ENCODE results near the gene CYP26C1.

CYP26C1 gene

DNA sequence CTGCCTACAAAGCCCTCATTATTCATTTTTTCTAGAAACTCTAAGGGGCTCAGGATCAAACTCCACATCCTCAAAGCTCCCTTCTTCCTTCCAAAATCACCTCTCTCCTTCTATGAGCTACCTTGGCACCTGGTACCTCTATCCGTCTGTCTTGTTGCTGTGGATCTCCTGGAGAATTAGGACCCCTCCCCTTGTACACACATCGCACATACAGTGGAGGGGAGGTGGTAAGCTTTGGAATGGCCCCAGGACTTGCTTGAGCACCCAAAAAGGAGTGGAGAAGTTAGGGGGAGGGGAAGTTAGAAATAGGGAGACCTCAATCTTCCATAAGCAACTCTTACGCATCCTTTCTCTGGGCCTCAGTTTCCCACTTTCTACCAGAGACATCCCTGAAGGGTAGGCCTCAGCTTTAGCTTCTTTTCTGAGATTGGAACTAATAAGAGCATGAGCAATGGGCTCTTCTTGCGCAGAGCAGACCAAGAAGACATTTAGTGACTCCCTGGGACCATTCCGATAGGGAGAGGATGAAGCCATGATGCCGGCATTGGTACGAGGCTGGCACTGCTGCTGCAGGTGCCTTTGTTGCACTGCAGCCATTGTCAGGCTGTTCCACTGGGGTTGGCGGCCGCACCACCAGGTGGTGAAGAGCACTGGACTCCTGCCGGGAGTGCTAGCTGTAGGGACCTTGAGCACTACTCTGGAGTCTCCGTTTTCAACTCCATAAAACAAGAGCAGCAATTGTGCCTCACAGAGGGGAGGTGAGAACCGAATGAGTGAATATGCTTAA, 4.5 kb downstream of the CYP26C1 start:
- no peak for DNase-seq (ENCODE audit: low spot score)

DNA sequence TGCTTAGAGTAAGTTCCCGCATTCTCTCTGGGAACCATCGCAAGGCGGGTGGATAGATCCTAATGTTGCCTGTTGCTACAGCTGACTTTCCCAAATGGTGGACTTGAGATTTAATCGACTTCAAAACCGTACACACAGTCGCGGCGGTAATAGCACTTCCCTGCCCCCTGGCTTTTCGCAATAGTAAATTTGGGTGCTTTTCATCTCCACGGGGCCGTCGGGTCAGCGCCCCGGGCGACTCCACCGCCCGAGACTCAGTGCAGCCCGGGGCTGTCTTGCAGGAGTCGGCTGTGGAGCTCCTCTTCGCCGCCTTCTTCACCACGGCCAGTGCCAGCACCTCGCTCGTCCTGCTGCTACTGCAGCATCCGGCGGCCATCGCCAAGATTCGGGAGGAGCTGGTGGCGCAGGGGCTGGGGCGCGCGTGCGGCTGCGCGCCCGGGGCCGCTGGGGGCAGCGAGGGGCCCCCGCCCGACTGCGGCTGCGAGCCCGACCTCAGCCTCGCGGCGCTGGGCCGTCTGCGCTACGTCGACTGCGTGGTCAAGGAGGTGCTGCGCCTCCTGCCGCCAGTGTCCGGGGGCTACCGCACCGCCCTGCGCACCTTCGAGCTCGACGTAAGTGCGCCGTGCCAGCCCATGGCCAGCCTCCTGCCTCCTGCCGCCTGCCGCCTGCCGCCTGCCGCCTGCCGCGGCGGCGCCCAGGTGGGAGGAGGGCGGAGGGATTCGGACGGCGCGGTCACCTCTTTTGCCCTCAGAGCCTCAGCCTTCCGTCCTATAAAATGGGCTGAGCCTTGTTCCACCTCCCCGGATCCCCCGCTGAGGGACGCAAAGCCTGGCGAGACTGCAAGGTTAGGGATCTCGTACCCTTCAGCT, 5.3 kb downstream of the CYP26C1 start:
- DNase-seq (ENCODE audit: low spot score): no peak

DNA sequence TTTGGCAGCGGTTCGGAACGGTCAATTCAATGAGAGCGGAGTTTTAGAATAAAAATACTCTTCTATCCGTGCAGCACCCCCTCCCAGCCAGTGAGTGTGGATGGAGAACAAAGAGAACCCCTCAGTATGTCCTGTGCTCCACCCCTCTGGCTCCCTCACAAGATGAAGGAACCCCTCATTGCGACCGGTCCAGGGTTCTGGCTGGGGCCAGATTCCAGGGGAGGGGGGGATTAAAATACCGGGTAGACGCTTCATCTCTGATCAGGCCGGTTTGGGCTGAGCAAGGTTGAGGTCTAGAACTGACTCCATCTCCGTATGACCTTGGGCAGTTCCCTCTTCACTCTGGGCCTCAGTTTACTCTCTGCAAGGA, 5.9 kb downstream of the CYP26C1 start:
- no peak for DNase-seq (ENCODE audit: low spot score)

DNA sequence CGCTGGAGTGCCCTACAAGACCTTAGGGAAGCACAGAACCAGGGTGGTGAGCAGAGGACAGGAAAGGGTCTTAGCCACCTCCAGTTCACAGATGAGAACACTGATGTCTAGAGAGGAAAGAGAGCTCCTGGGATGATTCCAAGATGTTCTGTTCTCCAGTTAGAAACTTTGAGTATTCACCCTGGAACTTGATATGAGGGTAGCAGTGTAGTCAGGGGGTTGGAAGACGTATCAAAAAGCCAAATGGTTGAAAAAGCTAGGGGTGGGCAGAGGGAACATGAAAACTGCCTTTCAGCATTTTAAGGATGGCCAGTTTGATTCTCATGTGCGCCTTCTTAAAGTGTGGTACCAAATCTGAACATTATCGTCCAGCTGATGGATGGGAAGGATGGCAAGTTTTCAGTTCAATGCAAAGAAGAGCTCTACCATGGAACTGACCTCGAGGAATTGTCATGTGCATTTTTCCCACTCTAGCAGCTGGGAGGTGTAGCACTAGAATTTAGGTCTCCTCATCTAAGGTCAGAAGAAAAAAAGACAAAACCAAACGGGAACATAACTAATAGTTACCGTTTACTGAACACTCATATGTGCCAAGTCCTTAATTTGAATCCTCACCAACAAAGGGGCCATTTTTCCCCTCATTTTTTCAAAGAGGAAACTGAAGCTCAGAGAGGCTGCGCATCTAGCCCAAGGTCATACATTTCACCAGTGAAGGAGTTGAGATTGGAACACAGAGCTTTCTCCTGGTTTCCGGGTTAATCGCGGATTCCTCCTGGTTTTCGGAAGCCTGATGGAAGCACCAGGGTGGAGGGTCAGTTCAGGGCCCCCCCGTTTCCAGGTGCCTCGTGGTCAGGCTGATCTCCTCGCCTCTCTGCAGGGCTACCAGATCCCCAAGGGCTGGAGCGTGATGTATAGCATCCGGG, 7.1 kb downstream of the CYP26C1 start:
- no peak for DNase-seq (ENCODE audit: low spot score)

DNA sequence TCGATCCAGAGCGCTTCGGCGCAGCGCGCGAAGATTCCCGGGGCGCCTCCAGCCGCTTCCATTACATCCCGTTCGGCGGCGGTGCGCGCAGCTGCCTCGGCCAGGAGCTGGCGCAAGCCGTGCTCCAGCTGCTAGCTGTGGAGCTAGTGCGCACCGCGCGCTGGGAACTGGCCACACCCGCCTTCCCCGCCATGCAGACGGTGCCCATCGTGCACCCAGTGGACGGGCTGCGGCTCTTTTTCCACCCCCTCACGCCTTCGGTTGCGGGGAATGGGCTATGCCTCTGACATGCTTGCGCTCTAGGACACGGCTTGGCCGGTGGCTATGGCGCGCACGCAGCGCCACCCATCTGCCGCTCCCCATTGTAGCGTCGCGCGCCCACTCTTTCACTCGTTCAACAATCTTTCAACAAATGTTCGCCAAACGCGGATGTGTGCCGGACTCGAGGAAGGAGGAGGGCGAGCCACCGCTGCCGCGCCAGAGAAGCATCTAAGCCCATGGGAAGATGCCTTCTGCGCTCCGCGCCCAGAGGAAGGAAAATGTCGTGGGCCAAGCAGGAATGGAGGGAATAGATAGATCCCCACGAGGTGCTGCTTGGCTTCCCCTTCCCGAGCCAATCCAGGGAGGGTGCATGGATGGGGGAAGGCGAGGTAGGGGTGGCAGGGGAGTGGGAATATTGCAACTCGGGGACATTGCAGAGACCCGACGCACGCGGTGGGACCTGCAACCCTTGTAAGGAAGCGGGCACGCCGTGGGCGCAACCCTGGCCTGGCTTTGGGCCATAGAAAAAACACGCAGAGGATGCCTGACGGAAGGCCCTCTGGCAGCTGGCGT, 8.0 kb downstream of the CYP26C1 start:
- no peak for DNase-seq (ENCODE audit: low spot score)

DNA sequence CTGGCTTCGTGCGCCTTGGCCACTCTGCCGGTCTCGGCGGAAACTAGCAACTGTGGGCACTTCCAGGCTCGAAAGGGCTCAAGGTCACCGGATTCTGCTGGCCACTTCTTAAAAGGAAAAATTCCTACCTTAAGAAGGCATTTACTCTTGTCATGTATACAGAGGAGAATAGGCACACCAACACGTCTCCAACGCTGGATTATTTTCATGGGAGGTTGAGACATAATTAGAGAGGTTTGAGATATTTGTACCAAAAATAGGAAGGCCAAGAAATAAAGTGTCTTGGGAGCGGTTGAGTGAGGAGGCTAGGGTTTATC, 8.6 kb downstream of the CYP26C1 start:
- DNase-seq (ENCODE audit: low spot score): no peak

DNA sequence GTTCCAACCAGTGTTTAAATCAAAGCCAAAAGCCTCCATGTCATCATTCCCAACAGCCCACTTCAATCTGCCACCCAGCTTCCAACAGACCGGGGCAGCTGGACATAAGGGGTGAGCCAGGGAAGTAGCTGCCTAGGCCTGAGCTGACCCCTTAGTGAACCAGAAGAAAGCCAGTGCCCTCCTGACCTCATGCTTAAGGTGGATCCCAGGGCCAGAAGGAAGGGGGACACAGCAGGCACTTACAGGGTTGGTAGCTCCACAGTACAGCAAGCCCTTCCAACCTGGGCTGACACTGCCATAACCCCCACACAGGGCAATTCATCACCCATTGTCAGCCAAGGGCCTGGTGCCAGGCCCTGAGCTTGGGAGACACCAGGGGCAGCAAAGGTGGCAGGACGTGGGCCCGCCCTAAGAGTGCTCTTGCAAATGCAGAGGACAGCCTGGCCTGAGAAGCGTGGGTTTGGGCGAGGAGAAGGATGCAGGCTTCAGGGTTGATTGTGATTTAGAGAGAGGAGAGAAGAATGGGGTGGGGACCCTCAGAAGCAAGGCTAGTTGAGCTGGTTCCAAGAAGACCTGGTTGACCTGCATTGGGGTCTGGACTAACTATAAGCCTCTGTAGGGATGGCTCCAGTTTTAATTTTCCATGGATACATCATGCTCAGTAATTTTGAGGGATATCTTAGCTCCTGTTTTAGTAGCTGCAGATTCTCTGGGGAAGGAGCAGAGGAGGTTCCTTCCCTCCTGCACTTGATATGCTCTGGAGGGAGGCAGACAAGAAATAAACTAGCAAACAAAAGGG, 10.0 kb downstream of the CYP26C1 start:
- no peak for DNase-seq (ENCODE audit: low spot score)

DNA sequence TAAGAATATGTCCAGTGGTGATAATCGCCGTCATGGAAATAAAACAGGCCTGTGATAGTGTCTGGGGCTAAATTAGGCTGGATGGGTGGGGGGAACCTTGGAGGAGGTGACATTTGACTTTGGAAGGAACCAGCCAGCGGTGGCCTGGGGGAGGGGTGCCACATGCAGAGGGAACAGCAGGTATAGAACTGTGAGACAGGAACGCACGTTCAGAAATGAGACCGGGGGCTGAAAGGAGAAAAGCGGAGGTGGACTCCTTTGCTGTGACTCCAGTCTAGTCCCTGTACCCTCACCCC, 10.5 kb downstream of the CYP26C1 start:
- DNase-seq (ENCODE audit: low spot score): no peak

DNA sequence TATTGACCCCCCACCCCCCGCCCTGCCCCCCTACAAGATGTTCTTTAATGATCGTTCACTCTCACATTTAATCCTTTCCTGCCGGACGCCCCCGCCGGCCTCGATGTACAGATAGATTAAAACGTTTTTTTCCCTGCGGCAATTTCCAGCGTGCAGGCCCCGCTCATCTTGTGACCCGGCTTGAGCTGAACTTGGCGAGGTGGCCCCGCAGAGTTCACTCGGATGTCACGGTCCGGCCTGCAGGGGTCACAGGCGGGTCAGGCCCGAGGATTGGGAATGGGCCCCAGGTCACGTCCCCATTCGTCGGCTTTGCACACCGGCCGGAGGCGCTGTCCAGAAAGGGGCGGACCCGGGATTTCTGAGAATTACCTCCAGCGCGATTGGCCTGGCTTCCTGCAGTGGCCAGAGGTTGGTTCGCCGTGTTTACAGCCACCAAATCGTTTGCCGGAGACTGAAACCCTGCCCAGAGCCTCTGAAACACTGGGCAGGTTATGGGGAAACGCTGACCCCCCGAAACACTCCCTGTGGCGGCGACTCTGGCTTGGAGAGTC, 11.2 kb downstream of the CYP26C1 start:
- no peak for DNase-seq (ENCODE audit: low spot score)

DNA sequence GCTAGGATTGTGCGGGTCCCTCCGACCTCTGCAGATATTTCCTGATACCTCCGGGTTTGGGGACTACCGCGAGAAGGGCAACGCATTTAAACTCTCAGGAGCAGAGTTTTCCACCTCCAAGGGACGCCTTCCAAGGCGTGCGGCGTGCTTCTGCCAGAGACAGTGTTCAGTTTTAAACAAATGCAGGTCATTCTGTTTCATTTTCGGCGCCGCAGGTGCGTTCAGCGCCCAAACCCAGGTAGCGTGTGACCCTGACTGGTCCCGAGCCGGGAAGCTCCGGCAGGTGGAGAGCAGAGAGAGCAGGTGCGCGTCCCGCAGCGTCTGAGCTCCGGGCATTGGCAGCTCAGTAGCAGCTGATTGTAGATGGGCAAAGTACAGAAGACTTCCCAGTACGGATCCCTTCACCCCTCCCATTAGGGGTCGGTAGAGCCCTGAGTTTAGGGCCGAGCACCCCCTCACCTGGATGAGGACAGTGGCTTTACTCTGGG, 11.7 kb downstream of the CYP26C1 start:
- no peak for DNase-seq (ENCODE audit: low spot score)

DNA sequence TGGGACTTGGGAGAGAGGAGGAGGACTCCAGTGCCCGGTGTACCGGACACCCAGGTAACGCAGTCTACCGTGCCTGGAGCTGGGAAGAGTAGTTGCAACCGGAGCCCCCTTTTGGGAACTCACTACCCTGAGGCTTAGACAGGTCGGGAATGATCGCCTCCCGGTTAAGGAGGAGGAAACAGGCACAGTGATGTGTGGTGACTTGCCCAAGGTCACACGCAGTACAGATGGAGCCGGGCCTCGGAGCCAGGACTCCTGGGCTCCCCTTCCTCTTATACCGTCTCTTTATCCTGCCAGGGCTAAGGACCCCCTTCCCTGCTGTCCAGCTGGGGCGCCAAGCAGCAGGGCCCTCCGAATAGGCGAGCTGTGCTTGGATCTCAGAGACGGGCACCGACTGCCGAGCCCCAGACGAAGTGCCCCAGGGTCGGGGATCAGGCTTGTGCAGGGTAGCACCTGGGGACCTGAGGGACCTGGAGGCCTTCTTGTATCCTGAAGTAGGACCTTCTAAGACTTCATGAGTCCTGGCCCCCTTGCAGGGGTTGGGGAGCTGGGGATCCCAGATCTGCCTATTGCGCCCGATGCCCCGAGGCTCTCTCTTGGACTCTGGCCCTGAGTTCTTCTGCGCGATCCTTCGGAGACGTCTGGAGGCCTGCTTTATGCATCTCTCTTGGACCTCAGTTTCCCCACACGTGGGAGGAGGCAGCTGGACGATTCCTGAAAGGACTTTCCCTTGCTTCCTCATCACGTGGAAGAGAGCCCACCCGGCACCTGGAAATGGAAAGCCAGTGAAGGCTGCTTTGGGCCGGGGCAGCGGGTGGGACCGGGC, 12.3 kb downstream of the CYP26C1 start:
- no peak for DNase-seq (ENCODE audit: low spot score)

DNA sequence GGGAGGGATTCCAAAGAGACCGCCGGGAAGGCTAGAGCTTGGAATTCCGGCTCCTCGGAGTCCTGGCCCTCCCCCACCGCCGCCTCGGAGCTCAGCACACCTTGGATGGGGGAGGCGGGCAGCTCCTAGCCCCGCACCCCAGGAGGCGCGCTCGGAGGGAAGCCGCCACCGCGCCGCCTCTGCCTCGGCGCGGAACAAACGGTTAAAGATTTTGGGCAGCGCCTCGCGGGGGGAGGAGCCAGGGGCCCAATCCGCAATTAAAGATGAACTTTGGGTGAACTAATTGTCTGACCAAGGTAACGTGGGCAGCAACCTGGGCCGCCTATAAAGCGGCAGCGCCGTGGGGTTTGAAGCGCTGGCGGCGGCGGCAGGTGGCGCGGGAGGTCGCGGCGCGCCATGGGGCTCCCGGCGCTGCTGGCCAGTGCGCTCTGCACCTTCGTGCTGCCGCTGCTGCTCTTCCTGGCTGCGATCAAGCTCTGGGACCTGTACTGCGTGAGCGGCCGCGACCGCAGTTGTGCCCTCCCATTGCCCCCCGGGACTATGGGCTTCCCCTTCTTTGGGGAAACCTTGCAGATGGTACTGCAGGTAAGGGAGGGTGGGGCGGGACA, 13.0 kb downstream of the CYP26C1 start, which contains the start of gene CYP26A1:
Gene CYP26A1, plus strand, starts transcription at position 355 of the 608 bp plus-strand sequence. Its CDS starts 42 bp downstream, at position 397.
- no peak for DNase-seq (ENCODE audit: low spot score)

DNA sequence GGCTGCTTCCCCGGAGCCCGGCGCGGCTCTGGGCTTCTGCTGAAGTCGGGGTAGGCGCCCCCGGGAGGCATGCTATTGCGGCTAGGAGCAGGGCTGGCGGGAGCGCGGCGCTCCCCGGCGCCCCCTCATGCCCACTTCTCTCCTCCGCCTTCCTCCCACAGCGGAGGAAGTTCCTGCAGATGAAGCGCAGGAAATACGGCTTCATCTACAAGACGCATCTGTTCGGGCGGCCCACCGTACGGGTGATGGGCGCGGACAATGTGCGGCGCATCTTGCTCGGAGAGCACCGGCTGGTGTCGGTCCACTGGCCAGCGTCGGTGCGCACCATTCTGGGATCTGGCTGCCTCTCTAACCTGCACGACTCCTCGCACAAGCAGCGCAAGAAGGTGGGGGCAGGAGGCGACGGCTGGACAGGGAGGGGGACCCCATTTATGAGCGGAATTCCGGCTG, 13.6 kb downstream of the CYP26C1 start:
- DNase-seq (ENCODE audit: low spot score): no peak

DNA sequence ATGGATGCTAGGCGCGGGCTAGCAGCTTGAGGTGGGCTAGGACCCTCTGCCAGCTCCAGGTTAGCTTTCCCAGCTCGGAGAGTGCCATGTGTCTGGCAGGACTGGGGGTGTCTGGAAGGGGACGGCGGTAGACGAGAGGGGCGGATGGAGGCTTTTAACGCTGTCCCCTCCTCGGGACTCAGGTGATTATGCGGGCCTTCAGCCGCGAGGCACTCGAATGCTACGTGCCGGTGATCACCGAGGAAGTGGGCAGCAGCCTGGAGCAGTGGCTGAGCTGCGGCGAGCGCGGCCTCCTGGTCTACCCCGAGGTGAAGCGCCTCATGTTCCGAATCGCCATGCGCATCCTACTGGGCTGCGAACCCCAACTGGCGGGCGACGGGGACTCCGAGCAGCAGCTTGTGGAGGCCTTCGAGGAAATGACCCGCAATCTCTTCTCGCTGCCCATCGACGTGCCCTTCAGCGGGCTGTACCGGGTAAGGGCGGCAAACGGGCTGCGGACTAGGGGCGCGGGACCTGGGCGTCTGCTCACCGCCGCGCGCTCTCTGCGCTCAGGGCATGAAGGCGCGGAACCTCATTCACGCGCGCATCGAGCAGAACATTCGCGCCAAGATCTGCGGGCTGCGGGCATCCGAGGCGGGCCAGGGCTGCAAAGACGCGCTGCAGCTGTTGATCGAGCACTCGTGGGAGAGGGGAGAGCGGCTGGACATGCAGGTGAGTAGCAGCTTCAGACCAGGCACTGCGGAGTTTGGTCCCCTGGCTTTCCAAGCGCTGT, 14.2 kb downstream of the CYP26C1 start:
- DNase-seq (ENCODE audit: low spot score): no peak

DNA sequence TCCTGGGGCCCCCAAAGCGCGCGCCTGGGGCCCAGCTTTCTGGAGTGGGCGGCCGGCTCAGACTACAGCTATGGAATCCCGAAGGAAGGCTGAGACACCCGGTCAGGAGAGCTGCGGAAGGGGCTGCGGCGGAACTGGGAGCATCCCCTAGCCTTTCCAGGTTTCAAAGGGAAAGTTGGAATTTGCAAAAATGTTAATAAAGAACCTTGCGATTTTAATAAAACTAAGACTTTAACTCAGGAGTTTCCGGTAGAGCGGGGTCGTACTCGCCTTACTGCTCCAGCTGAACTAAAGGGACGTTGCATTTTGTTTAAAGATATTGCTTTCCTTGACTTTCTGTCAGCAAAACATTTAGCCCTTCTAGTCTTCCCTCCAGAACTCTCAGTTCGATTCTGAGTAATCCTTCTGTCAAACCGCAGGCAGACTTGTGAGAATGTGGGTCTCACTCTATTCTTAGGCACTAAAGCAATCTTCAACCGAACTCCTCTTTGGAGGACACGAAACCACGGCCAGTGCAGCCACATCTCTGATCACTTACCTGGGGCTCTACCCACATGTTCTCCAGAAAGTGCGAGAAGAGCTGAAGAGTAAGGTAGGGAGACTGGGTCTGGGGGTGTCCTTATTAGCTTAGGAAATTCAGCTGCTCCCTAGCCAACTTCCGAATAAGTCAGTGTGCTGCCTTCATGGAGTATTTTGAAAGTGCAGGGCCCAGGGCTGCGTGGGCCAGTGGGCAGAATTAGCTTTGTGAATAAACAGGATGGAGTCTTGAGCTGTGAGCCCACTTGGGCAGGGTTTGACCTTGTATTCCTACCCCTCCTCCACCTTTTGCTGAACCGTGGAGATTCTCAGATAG, 15.0 kb downstream of the CYP26C1 start:
- no peak for DNase-seq (ENCODE audit: low spot score)

DNA sequence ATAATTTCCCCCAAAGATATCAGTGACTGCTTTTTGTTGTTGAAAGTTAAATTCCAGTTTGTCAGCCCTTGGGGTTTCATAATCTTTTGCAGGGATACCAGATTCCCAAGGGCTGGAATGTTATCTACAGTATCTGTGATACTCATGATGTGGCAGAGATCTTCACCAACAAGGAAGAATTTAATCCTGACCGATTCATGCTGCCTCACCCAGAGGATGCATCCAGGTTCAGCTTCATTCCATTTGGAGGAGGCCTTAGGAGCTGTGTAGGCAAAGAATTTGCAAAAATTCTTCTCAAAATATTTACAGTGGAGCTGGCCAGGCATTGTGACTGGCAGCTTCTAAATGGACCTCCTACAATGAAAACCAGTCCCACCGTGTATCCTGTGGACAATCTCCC, 16.3 kb downstream of the CYP26C1 start:
- no peak for DNase-seq (ENCODE audit: low spot score)

DNA sequence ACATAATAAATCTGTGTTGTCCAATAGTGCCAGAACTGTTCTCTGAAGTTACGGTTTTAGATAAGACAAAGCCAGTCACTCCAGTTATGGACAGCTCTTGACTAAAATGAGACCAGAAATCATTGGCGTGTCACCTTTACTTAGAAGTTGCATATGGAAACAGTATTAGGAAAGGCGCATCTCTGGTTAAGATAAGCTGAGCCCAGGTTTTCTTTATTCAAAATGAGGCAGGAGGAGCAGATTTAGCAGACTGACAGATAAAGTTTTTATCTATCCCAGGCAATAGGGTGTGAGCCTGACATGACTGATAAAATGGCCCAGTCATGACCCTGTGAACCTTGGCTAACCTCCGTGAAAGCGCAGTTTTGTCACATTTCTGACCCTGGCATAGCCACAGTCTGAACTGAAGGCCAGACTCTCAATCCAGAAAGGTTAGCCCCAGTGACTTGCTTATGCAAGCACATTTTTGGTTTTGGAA, 17.3 kb downstream of the CYP26C1 start:
- no peak for DNase-seq (ENCODE audit: low spot score)

Data from kidney capillary endothelial cell (primary cell).